ENCODE results near the gene CISH. TPM values are rescaled to one million over a fixed set of nuclear protein-coding genes. Genes with fewer than 3 reads are reported as not detected.
A peak's percentile ranks its signal among the peaks of the same experiment; 100 is the strongest.

CISH gene
- total RNA-seq, 1 experiment from 2014 or later: 2.7 TPM

DNA sequence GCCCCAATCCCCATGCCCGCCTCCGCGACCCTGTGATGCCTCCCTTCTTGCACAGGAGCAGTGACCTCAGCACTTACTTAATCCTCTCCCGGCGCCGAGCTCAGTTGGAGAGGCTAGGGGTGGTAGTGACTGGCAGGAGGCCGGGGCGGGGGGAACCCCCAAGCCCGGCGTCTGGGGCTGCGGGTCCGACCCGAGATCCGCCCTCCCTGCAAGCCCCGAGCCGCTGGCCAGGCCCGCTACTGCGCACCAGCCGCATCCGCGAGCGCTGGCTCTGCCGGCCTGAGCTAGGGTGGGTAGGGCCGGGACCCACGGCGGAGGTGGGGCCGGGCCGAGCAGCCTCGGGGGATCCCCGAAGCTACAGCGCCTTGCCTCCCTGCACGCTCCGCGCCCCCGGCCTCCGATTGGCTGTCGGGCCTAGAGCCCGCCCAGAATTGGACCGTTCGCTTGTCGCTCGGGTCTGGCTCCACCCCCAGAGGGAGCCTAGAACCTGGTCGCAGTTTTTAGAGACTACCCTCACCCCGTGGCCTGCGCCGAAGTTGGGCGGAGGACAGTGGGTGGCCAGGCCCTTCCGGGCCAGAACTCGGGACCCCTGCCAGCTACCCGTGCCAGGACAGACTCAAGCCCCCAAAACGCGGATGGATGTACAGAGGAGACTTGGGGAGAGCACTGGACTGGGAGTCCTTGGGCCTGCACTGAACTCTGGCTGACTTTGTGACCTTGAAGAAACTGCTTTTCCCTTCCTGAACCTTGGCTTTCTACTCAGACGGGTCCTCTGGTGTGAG, 44.0 kb downstream of the CISH start, which contains the start of gene C3orf18:
Gene C3orf18 (minus strand): TSS at position 362 of the 782 bp plus-strand sequence. CDS start 2,048 bp downstream, outside the sequence.
- H4K20me1 ChIP-seq (ENCODE audit: insufficient read depth): no peaks in the 10 kb centered on the region
- H3K9me3 ChIP-seq (ENCODE audit: insufficient read depth, low read depth): no peaks in the 10 kb centered on the region
- H2AFZ ChIP-seq: peak within 1 kb of the TSS; percentile 77
- H3F3A ChIP-seq (ENCODE audit: insufficient read depth, low read depth): peaks cover 10% of the 10 kb centered on the region; the same call in 1 of the 2 replicates
- no peak within 1 kb of the TSS for H3K27ac ChIP-seq
- BruUV-seq (replicated peaks): no TSS peak
- peak within 1 kb of the TSS; percentile 88 for H3K4me2 ChIP-seq
- intact Hi-C loops (cut with micrococcal nuclease; ENCODE audit: unreplicated experiment): no loop called here
- no peaks in the 10 kb centered on the region for H3K9me2 ChIP-seq (ENCODE audit: insufficient read depth)
- TF ChIP-seq EZH2 (IDR thresholded peaks at IDR 0.05; ENCODE audit: low read depth) (no peak), CTCF (conservative IDR thresholded peaks at IDR 0.05) (no peak)
- no peaks in the 10 kb centered on the region for H3K36me3 ChIP-seq (ENCODE audit: low read depth)
- H3K4me1 ChIP-seq (replicated peaks; ENCODE audit: insufficient read depth): peaks cover 13% of the 10 kb centered on the region
- H3K4me3 ChIP-seq: peak within 1 kb of the TSS; percentile 94; the same call in 1 of the 2 replicates
- CTCF ChIA-PET: interaction anchor here (0.6 kb wide), 1 partner anchor 341 kb away, joined by 8 read pairs; no protein-coding TSS in a partner anchor
- no peaks in the 10 kb centered on the region for H3K27me3 ChIP-seq (ENCODE audit: insufficient read depth, low read depth)
- peaks cover 11% of the 10 kb centered on the region; the same call in 1 of the 2 replicates for H3K79me2 ChIP-seq (ENCODE audit: low read depth)
- POLR2A ChIA-PET (ENCODE audit: unreplicated experiment): interaction anchor here (0.6 kb wide), 2 partner anchors 22 to 44 kb away, joined by 6 read pairs; partner anchors contain the start of gene CISH
- DNase-seq: peak; percentile 60 to 89

DNA sequence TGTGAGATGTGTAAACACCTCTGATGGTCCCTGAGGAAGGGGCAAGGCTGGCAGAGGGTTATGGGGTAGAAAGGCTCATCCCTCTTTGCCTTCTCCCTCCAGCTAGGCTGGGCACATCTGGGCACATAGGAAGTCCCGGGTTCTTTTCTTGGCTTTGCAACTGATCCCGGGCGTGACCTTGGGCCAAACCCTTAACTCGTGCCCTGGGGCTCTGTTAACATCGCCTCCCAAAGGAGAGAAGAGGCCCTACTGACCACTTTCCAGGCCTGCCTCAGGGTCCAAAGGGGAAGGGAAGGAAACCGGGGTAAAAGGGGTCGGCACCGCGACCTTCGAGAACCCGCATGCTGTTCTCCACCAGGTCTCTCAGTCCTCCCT, 44.6 kb downstream of the CISH start:
- Histone ChIP-seq H4K20me1 (ENCODE audit: insufficient read depth) (no peaks in the 10 kb centered on the region), H3K9me3 (ENCODE audit: insufficient read depth, low read depth) (no peaks in the 10 kb centered on the region), H3K27ac (no peak overlapping the region), H3K79me2 (ENCODE audit: low read depth) (peaks cover 11% of the 10 kb centered on the region; the same call in 1 of the 2 replicates), H2AFZ (peak overlapping the region; percentile 77), H3K27me3 (ENCODE audit: insufficient read depth, low read depth) (no peaks in the 10 kb centered on the region), H3F3A (ENCODE audit: insufficient read depth, low read depth) (peaks cover 10% of the 10 kb centered on the region; the same call in 1 of the 2 replicates), H3K4me1 (replicated peaks; ENCODE audit: insufficient read depth) (peaks cover 13% of the 10 kb centered on the region), H3K4me2 (peak overlapping the region; percentile 88), H3K9me2 (ENCODE audit: insufficient read depth) (no peaks in the 10 kb centered on the region), H3K36me3 (ENCODE audit: low read depth) (no peaks in the 10 kb centered on the region), H3K4me3 (peak overlapping the region; percentile 51; the same call in 1 of the 2 replicates)
- no TSS peak for BruUV-seq (replicated peaks)
- TF ChIP-seq CTCF (conservative IDR thresholded peaks at IDR 0.05) (no peak), EZH2 (IDR thresholded peaks at IDR 0.05; ENCODE audit: low read depth) (no peak)
- ChIA-PET CTCF (interaction anchor here (0.6 kb wide), 1 partner anchor 340 kb away, joined by 8 read pairs; no protein-coding TSS in a partner anchor), POLR2A (ENCODE audit: unreplicated experiment) (interaction anchor here (0.6 to 0.7 kb wide), 2 partner anchors 44 to 375 kb away, joined by 5 to 6 read pairs; partner anchors contain the start of gene CISH)
- DNase-seq: no peak
- intact Hi-C loops (cut with micrococcal nuclease; ENCODE audit: unreplicated experiment): no loop called here

- Histone ChIP-seq H3K27ac (no peak overlapping the region), H3K79me2 (ENCODE audit: low read depth) (no peaks in the 10 kb centered on the region), H3K4me2 (no peak overlapping the region), H3K4me1 (replicated peaks; ENCODE audit: insufficient read depth) (peaks cover 6% of the 10 kb centered on the region; the same call in 1 of the 2 replicates), H4K20me1 (ENCODE audit: insufficient read depth) (no peaks in the 10 kb centered on the region), H3K9me2 (ENCODE audit: insufficient read depth) (no peaks in the 10 kb centered on the region), H3K36me3 (ENCODE audit: low read depth) (no peaks in the 10 kb centered on the region), H3F3A (ENCODE audit: insufficient read depth, low read depth) (peaks cover 10% of the 10 kb centered on the region; the same call in 1 of the 2 replicates), H2AFZ (no peak overlapping the region), H3K4me3 (no peak overlapping the region), H3K9me3 (ENCODE audit: insufficient read depth, low read depth) (no peaks in the 10 kb centered on the region), H3K27me3 (ENCODE audit: insufficient read depth, low read depth) (no peaks in the 10 kb centered on the region)
- DNase-seq: no peak
- TF ChIP-seq EZH2 (IDR thresholded peaks at IDR 0.05; ENCODE audit: low read depth) (no peak), CTCF (conservative IDR thresholded peaks at IDR 0.05) (no peak)
- intact Hi-C loops (cut with micrococcal nuclease; ENCODE audit: unreplicated experiment): no loop called here
- CTCF ChIA-PET: no interaction called here
- POLR2A ChIA-PET (ENCODE audit: unreplicated experiment): no interaction called here
- BruUV-seq (replicated peaks): no TSS peak
Measured at GRCh38 chr3:50564321-50564720, 47.3 kb downstream of the CISH start.
